IMR-90 (cell line): Measurements from ENCODE around the gene SELENOV. TPM values are rescaled to one million over a fixed set of nuclear protein-coding genes. Genes with fewer than 3 reads are reported as not detected.
A peak's percentile ranks its signal among the peaks of the same experiment; 100 is the strongest.

Experiments used
- ATAC-seq: fragments of 200-7000 bp; cut with Tn5 transposase; 2 replicates; pipeline ENCODE4 v1.9.1; 2020; ENCODE audit warnings: low read depth, mild to moderate bottlenecking, moderate library complexity
- BruUV-seq: library from RNA; stranded (reverse); fragments of 400-500 nt; replicated peaks from 2 replicates; lab custom pipeline; 2021; lab: Mats Ljungman, UMichigan
- CTCF ChIA-PET: fragments of 300-600 bp; formaldehyde crosslinking; extraction: SDS; loops from one replicate; lab custom pipeline; 2021; ENCODE audit warnings: antibody characterized with exemption; lab: Yijun Ruan, JAX
- POLR2A ChIA-PET: fragments of 300-600 bp; sonication (Branson Sonifier 250); formaldehyde crosslinking; loops from one replicate; lab custom pipeline; 2022; ENCODE audit warnings: antibody characterized with exemption; ENCODE audit not compliant: unreplicated experiment; lab: Charles Lee
- DNase-seq: peaks from one replicate; pipeline ENCODE4 v3.0.0; 2013
- H2AFZ ChIP-seq: replicated peaks from 2 replicates; pipeline ENCODE3; 2013; ENCODE audit warnings: low read length, mild to moderate bottlenecking; ENCODE audit not compliant: poor library complexity
- H2AK5ac ChIP-seq: 2 replicates; pipeline ENCODE4 v1.6.1; 2013; ENCODE audit warnings: low read depth, low read length, inconsistent platforms
- H2AK9ac ChIP-seq: replicated peaks from 2 replicates; pipeline ENCODE3; 2013; ENCODE audit warnings: mild to moderate bottlenecking, low read depth, low read length, moderate library complexity; ENCODE audit not compliant: poor library complexity
- H2BK120ac ChIP-seq: 2 replicates; pipeline ENCODE4 v1.6.1; 2013; ENCODE audit warnings: low read depth, low read length, inconsistent platforms
- H2BK15ac ChIP-seq: 3 replicates; pipeline ENCODE4 v1.6.1; 2013; ENCODE audit warnings: low read depth, low read length, inconsistent platforms
- H2BK20ac ChIP-seq: 2 replicates; pipeline ENCODE4 v1.6.1; 2013; ENCODE audit warnings: low read depth, mild to moderate bottlenecking, inconsistent platforms, low read length, moderate library complexity
- H2BK5ac ChIP-seq: 2 replicates; pipeline ENCODE4 v1.6.1; 2013; ENCODE audit warnings: mild to moderate bottlenecking, low read depth, low read length, inconsistent platforms; ENCODE audit not compliant: poor library complexity, severe bottlenecking
- H3K14ac ChIP-seq: replicated peaks from 2 replicates; pipeline ENCODE4 v1.6.1; 2013; ENCODE audit warnings: low read depth, low read length, inconsistent platforms
- H3K18ac ChIP-seq: 2 replicates; pipeline ENCODE4 v1.6.1; 2013; ENCODE audit warnings: low read depth, low read length, control low read depth
- H3K23ac ChIP-seq: 2 replicates; pipeline ENCODE4 v1.6.1; 2013; ENCODE audit warnings: low read depth, low read length, inconsistent platforms
- H3K27ac ChIP-seq: 2 replicates; pipeline ENCODE4 v1.5.1; 2013; ENCODE audit warnings: mild to moderate bottlenecking, control low read depth, low read length; ENCODE audit not compliant: insufficient read depth
- H3K27me3 ChIP-seq: 2 replicates; pipeline ENCODE4 v1.6.1; 2013; ENCODE audit warnings: low read length; ENCODE audit not compliant: control insufficient read depth, insufficient read depth
- H3K36me3 ChIP-seq: 2 replicates; pipeline ENCODE4 v1.6.1; 2013; ENCODE audit warnings: low read length, mixed read lengths; ENCODE audit not compliant: control insufficient read depth, insufficient read depth
- H3K4ac ChIP-seq: 2 replicates; pipeline ENCODE4 v1.6.1; 2013; ENCODE audit warnings: low read depth, low read length, inconsistent platforms
- H3K4me1 ChIP-seq: 2 replicates; pipeline ENCODE4 v1.6.1; 2013; ENCODE audit warnings: low read length, mixed read lengths; ENCODE audit not compliant: control insufficient read depth, insufficient read depth
- H3K4me2 ChIP-seq: 2 replicates; pipeline ENCODE4 v1.6.1; 2013; ENCODE audit warnings: low read depth, mild to moderate bottlenecking, control low read depth, low read length, moderate library complexity
- H3K4me3 ChIP-seq: 2 replicates; pipeline ENCODE4 v1.5.1; 2013; ENCODE audit warnings: low read depth, mild to moderate bottlenecking, control low read depth, low read length, moderate library complexity; ENCODE audit not compliant: insufficient read depth
- H3K56ac ChIP-seq: 2 replicates; pipeline ENCODE4 v1.6.1; 2013; ENCODE audit warnings: low read length, inconsistent platforms; ENCODE audit not compliant: insufficient read depth; ENCODE audit errors: extremely low read depth
- H3K79me1 ChIP-seq, 2 experiments: 2 replicates each; pipeline ENCODE4 v1.6.1; 2013; ENCODE audit warnings: low read length in 2 of 2, inconsistent platforms in 1 of 2, low read depth in 1 of 2
- H3K9ac ChIP-seq: 2 replicates; pipeline ENCODE4 v1.6.1; 2013; ENCODE audit warnings: low read depth, low read length, control low read depth
- H3K9me1 ChIP-seq: 2 replicates; pipeline ENCODE4 v1.6.1; 2013; ENCODE audit warnings: low read length, inconsistent platforms; ENCODE audit not compliant: insufficient read depth
- H3K9me3 ChIP-seq: 2 replicates; pipeline ENCODE4 v1.6.1; 2013; ENCODE audit warnings: low read length; ENCODE audit not compliant: control insufficient read depth, insufficient read depth
- H4K20me1 ChIP-seq: 2 replicates; pipeline ENCODE4 v1.6.1; 2013; ENCODE audit warnings: low read length, inconsistent platforms; ENCODE audit not compliant: insufficient read depth
- H4K5ac ChIP-seq: 2 replicates; pipeline ENCODE4 v1.6.1; 2013; ENCODE audit warnings: mild to moderate bottlenecking, low read depth, low read length, control low read depth
- H4K8ac ChIP-seq, 2 experiments: 2 replicates each; pipeline ENCODE4 v1.6.1; 2013; ENCODE audit warnings: low read depth in 2 of 2, low read length in 2 of 2, control low read depth in 1 of 2, inconsistent platforms in 1 of 2
- H4K91ac ChIP-seq: 2 replicates; pipeline ENCODE4 v1.6.1; 2013; ENCODE audit warnings: low read depth, low read length, inconsistent platforms; ENCODE audit not compliant: insufficient read depth
- BHLHE40 ChIP-seq: fragments of 150-350 bp; IDR thresholded peaks from 2 replicates; pipeline ENCODE4 v1.6.1; 2016; ENCODE audit warnings: mild to moderate bottlenecking, low read depth, low read length
- FOS ChIP-seq: fragments of 150-350 bp; IDR thresholded peaks from 2 replicates; pipeline ENCODE4 v1.6.1; 2016; ENCODE audit warnings: low read depth, low read length
- MAFK ChIP-seq: IDR thresholded peaks from 2 replicates; pipeline ENCODE4 v1.6.1; 2012; ENCODE audit warnings: low read depth, low read length, improper control_type of control experiment
- MAZ ChIP-seq: IDR thresholded peaks from 2 replicates; pipeline ENCODE4 v1.6.1; 2012; ENCODE audit warnings: low read depth, mild to moderate bottlenecking, low read length, improper control_type of control experiment, moderate library complexity, borderline replicate concordance
- POLR2A ChIP-seq: IDR thresholded peaks from 2 replicates; pipeline ENCODE4 v1.6.1; 2012; ENCODE audit warnings: mild to moderate bottlenecking, low read depth, low read length
- SMC3 ChIP-seq: fragments of 150-350 bp; IDR thresholded peaks from 2 replicates; pipeline ENCODE4 v1.6.1; 2016; ENCODE audit warnings: low read depth, mild to moderate bottlenecking, antibody characterized with exemption, low read length, moderate library complexity
- WGBS, 2 experiments: methylation state at CpG; one replicate each; pipeline versions ENCODE4 v1.1.5 to v1.1.7; 2013; ENCODE audit warnings: missing lambda C conversion rate in 2 of 2; ENCODE audit not compliant: insufficient read length in 1 of 2; ENCODE audit errors: extremely low coverage in 2 of 2; 5-methylcytosine and 5-hydroxymethylcytosine counted together
- dilution Hi-C: fragments of 300-500 bp; cut with HindIII; formaldehyde crosslinking; loops from one replicate; pipeline ENCODE4 v1.14.3; 2018; ENCODE audit warnings: low sequenced_read_pairs; ENCODE audit not compliant: unreplicated experiment
- in situ Hi-C: fragments of 300-500 bp; cut with MboI; formaldehyde crosslinking; loops from 3 replicates; pipeline ENCODE4 v1.14.3; 2019; ENCODE audit warnings: low sequenced_read_pairs, inconsistent platforms, mixed read lengths
- intact Hi-C: fragments of 100-400 bp; cut with micrococcal nuclease; formaldehyde crosslinking; loops from 2 replicates; pipeline ENCODE4 v1.10.0; 2022
- polyA plus RNA-seq, 3 experiments: library from polyadenylated mRNA; depleted of rRNA; stranded (reverse); fragments of >200 nt; gene quantifications; 2 replicates each; pipeline ENCODE4 v1.2.3, GENCODE V29; 2012; ENCODE audit warnings: low replicate concordance in 1 of 3
- total RNA-seq: library from RNA; depleted of rRNA; stranded (reverse); fragments of >200 nt; gene quantifications from 2 replicates; pipeline ENCODE4 v1.2.3, GENCODE V29; 2012
- TF ChIP-seq, protein P1 (sequence below): conservative IDR thresholded peaks from 2 replicates; pipeline ENCODE4 v1.5.1; 2012; ENCODE audit warnings: mild to moderate bottlenecking, low read depth, low read length, improper control_type of control experiment

SELENOV gene
- total and polyA plus RNA-seq, 2 of the 4 experiments (the other 2 are of a cell fraction) = not detected

DNA sequence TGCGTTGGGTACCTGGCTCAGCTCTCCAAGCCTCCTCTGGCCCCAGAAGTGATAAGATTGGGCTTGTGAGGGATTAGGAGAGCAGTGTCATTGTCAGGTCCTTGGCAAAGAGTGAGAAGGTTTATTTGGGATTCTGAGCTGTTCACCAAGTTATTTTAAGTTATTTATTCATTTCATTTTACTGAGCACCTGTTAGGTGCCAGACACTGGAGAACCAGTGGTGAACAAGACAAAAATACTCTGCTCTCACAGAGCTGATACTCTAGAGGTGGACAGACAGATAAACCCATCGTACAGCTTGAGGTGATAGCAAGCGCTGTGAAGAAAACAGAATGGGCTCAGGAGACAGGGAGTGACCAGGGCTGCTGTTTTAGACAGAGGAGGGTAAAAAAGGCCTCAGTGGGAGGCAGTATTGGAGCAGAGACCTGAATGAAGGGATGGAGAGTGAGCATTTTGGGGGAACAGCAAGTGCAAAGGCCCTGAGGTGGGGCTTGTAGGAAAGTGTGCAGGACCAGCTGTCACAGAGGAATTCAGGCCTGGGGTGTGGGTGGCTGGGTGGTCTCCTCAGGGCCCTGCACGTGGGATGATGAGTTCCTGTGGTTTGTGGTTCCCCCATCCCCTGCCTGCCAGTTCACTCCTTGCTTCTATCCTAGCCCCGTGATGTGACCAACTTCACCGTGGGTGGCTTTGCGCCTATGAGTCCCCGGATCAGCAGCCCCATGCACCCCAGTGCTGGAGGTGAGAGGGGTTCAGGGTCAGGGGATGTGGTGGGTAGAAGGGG lies 43.0 kb upstream of the SELENOV start:
- ATAC-seq = no peak
- no TSS peak for BruUV-seq
- Histone ChIP-seq H3K4me1 (no peaks in the 10 kb centered on the region), H2BK120ac (no peak overlapping the region), H4K20me1 (peaks cover 12% of the 10 kb centered on the region), H3K4me2 (no peak overlapping the region), H3K56ac (no peak overlapping the region), H3K9ac (no peak overlapping the region), H4K5ac (no peak overlapping the region), H3K14ac (no peak overlapping the region), H4K8ac (no peak overlapping the region), H2BK15ac (no peak overlapping the region), H2AK9ac (peak overlapping the region; percentile 66), H3K23ac (no peak overlapping the region), H3K9me3 (no peaks in the 10 kb centered on the region), H2AFZ (no peak overlapping the region), H3K4me3 (no peak overlapping the region), H3K9me1 (peaks cover 2% of the 10 kb centered on the region; the same call in 1 of the 2 replicates), H3K79me1 (peaks cover 13% of the 10 kb centered on the region in 2 experiments; a peak in 3 of 4 replicates), H3K27me3 (no peaks in the 10 kb centered on the region), H3K4ac (no peak overlapping the region), H2BK5ac (no peak overlapping the region), H2AK5ac (no peak overlapping the region), H4K91ac (no peak overlapping the region), H3K18ac (no peak overlapping the region), H2BK20ac (no peak overlapping the region), H3K36me3 (peaks cover 91% of the 10 kb centered on the region), H3K27ac (no peak overlapping the region)
- CTCF ChIA-PET = interaction anchor here (0.5 kb wide), 1 partner anchor 53 kb away, joined by 4 read pairs; no protein-coding TSS in a partner anchor
- intact Hi-C loops (no loop called here), in situ Hi-C loops (no loop called here), dilution Hi-C loops (no loop called here)
- no peak for DNase-seq
- TF ChIP-seq BHLHE40 (no peak), MAFK (no peak), MAZ (no peak), FOS (no peak), SMC3 (no peak), POLR2A (no peak)
- TF ChIP-seq, protein P1, sequence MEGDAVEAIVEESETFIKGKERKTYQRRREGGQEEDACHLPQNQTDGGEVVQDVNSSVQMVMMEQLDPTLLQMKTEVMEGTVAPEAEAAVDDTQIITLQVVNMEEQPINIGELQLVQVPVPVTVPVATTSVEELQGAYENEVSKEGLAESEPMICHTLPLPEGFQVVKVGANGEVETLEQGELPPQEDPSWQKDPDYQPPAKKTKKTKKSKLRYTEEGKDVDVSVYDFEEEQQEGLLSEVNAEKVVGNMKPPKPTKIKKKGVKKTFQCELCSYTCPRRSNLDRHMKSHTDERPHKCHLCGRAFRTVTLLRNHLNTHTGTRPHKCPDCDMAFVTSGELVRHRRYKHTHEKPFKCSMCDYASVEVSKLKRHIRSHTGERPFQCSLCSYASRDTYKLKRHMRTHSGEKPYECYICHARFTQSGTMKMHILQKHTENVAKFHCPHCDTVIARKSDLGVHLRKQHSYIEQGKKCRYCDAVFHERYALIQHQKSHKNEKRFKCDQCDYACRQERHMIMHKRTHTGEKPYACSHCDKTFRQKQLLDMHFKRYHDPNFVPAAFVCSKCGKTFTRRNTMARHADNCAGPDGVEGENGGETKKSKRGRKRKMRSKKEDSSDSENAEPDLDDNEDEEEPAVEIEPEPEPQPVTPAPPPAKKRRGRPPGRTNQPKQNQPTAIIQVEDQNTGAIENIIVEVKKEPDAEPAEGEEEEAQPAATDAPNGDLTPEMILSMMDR = no peak
- WGBS, 2 experiments = 100% methylated on average over 2 of the region's 8 CpGs; no CpG with 5 or more reads in 1 of the 2 experiments
- POLR2A ChIA-PET = no interaction called here
